ENCODE results near the gene SLA2. TPM values are rescaled to one million over a fixed set of nuclear protein-coding genes. Genes with fewer than 3 reads are reported as not detected.
"Not testable (repeated sequence)": the region's sequence is repeated elsewhere in the genome, so short reads cannot be mapped to it uniquely, and the experiment has no call there.

SLA2 gene
- total RNA-seq, 1 donor from 2014 or later, result 0.21 TPM

GRCh38 chr20:36569847-36570429 lies 76.1 kb downstream of the SLA2 start:
- Histone ChIP-seq H3K4me1 (peaks cover 18% of the 10 kb centered on the region), H3K36me3 (no peaks in the 10 kb centered on the region), H3K4me3 (no peak overlapping the region), H3K4me2 (no peak overlapping the region), H3K27ac (no peak overlapping the region), H3F3A (ENCODE audit: low read depth) (peaks cover 21% of the 10 kb centered on the region), H3K79me2 (ENCODE audit: low read depth) (peaks cover 13% of the 10 kb centered on the region), H3K9me3 (ENCODE audit: low read depth) (no peaks in the 10 kb centered on the region), H3K9ac (no peak overlapping the region), H3K27me3 (no peaks in the 10 kb centered on the region), H4K20me1 (ENCODE audit: low read depth) (no peaks in the 10 kb centered on the region), H2AFZ (replicated peaks) (no peak overlapping the region)
- peaks cover 2% of the 10 kb centered on the region for H3K36me3 Mint-ChIP-seq
- peaks cover 3% of the 10 kb centered on the region for H3K27me3 Mint-ChIP-seq (ENCODE audit: insufficient read depth, low read depth)
- no peak overlapping the region for H3K27ac Mint-ChIP-seq
- no peak for DNase-seq (ENCODE audit: low spot score)
- peak overlapping the region; percentile 56 for H3K4me3 Mint-ChIP-seq
- H3K9me3 Mint-ChIP-seq, result peaks cover 5% of the 10 kb centered on the region
- H3K4me1 Mint-ChIP-seq, result peaks cover 31% of the 10 kb centered on the region
- no peak for TF ChIP-seq CTCF (IDR thresholded peaks at IDR 0.05)
- TF ChIP-seq EZH2phosphoT487 (IDR thresholded peaks at IDR 0.05), result no peak
- no peak for TF ChIP-seq EZH2 (IDR thresholded peaks at IDR 0.05)

- TF ChIP-seq CTCF (IDR thresholded peaks at IDR 0.05) (no peak), EZH2 (IDR thresholded peaks at IDR 0.05) (no peak), EZH2phosphoT487 (IDR thresholded peaks at IDR 0.05) (no peak)
- no peaks in the 10 kb centered on the region for H3K9me3 ChIP-seq (ENCODE audit: low read depth)
- H3K36me3 ChIP-seq, result no peaks in the 10 kb centered on the region
- H3K4me3 Mint-ChIP-seq, result no peak overlapping the region
- H2AFZ ChIP-seq (replicated peaks), result no peak overlapping the region
- H4K20me1 ChIP-seq (ENCODE audit: low read depth), result no peaks in the 10 kb centered on the region
- H3K4me1 ChIP-seq, result peaks cover 13% of the 10 kb centered on the region
- H3K27me3 Mint-ChIP-seq (ENCODE audit: insufficient read depth, low read depth), result peaks cover 2% of the 10 kb centered on the region
- no peaks in the 10 kb centered on the region for H3K27me3 ChIP-seq
- peaks cover 9% of the 10 kb centered on the region for H3K9me3 Mint-ChIP-seq
- H3K27ac Mint-ChIP-seq, result no peak overlapping the region
- H3F3A ChIP-seq (ENCODE audit: low read depth), result peaks cover 11% of the 10 kb centered on the region
- H3K9ac ChIP-seq, result no peak overlapping the region
- no peak overlapping the region for H3K4me2 ChIP-seq
- H3K27ac ChIP-seq, result no peak overlapping the region
- H3K36me3 Mint-ChIP-seq, result peaks cover 2% of the 10 kb centered on the region
- H3K4me1 Mint-ChIP-seq, result peaks cover 16% of the 10 kb centered on the region
- no peak overlapping the region for H3K4me3 ChIP-seq
- DNase-seq (ENCODE audit: low spot score), result no peak
- H3K79me2 ChIP-seq (ENCODE audit: low read depth), result no peaks in the 10 kb centered on the region
Measured at GRCh38 chr20:36565520-36565919, 80.5 kb downstream of the SLA2 start.

GRCh38 chr20:36564726-36565121 lies 81.3 kb downstream of the SLA2 start:
- H4K20me1 ChIP-seq (ENCODE audit: low read depth); H3K27me3 ChIP-seq; H3K27me3 Mint-ChIP-seq (ENCODE audit: insufficient read depth, low read depth); H3K9ac ChIP-seq; DNase-seq (ENCODE audit: low spot score); H3K36me3 ChIP-seq; H3K9me3 ChIP-seq (ENCODE audit: low read depth); H3K9me3 Mint-ChIP-seq; H2AFZ ChIP-seq (replicated peaks); H3K27ac ChIP-seq; H3K4me3 Mint-ChIP-seq; H3K36me3 Mint-ChIP-seq; H3K4me2 ChIP-seq; H3K4me3 ChIP-seq; H3K79me2 ChIP-seq (ENCODE audit: low read depth); H3K27ac Mint-ChIP-seq: not testable (repeated sequence)
- Histone ChIP-seq H3K4me1 (peaks cover 13% of the 10 kb centered on the region), H3F3A (ENCODE audit: low read depth) (peaks cover 11% of the 10 kb centered on the region)
- peaks cover 14% of the 10 kb centered on the region for H3K4me1 Mint-ChIP-seq

- H3K27ac Mint-ChIP-seq, result not testable (repeated sequence)
Measured at GRCh38 chr20:36564078-36564725, 81.8 kb downstream of the SLA2 start.

More at GRCh38 chr20:36564078-36564725, 81.8 kb downstream of the SLA2 start:
- not testable (repeated sequence) for H3K4me3 ChIP-seq; H3K4me3 Mint-ChIP-seq; H3K27me3 ChIP-seq; H3K27me3 Mint-ChIP-seq (ENCODE audit: insufficient read depth, low read depth); DNase-seq (ENCODE audit: low spot score); H3K4me2 ChIP-seq; H3K9me3 Mint-ChIP-seq; H3K36me3 Mint-ChIP-seq; H3K36me3 ChIP-seq; H2AFZ ChIP-seq (replicated peaks); H4K20me1 ChIP-seq (ENCODE audit: low read depth); H3K9ac ChIP-seq; H3K79me2 ChIP-seq (ENCODE audit: low read depth); H3K9me3 ChIP-seq (ENCODE audit: low read depth); H3K27ac ChIP-seq
- peaks cover 11% of the 10 kb centered on the region for H3F3A ChIP-seq (ENCODE audit: low read depth)
- peaks cover 11% of the 10 kb centered on the region for H3K4me1 Mint-ChIP-seq
- peaks cover 13% of the 10 kb centered on the region for H3K4me1 ChIP-seq
